A549 (cell line): ENCODE measurements around the gene NDUFS4. TPM values are rescaled to one million over a fixed set of nuclear protein-coding genes. Genes with fewer than 3 reads are reported as not detected.

ENCODE experiments used
- ATAC-seq, 2 experiments: fragments of 200-7000 bp in 1 of 2; fragments of >200 bp in 1 of 2; cut with Nextera tagmentation in 1 of 2; cut with Tn5 transposase in 1 of 2; 3 replicates each; pipeline versions ENCODE4 v1.8.0 to v1.9.1; 2018 to 2020; ENCODE audit warnings: mild to moderate bottlenecking in 1 of 2, moderate library complexity in 1 of 2
- CTCF ChIA-PET: fragments of 300-600 bp; sonication (Branson Sonifier 250); formaldehyde crosslinking; extraction: SDS; loops from one replicate; lab custom pipeline; 2021; ENCODE audit warnings: antibody characterized with exemption, inconsistent platforms; lab: Yijun Ruan, JAX
- POLR2A ChIA-PET: fragments of 350-600 bp; formaldehyde crosslinking; extraction: SDS; loops from one replicate; lab custom pipeline; 2021; ENCODE audit warnings: antibody characterized with exemption, inconsistent platforms; lab: Yijun Ruan, JAX
- DNase-seq, 2 experiments: peaks; one replicate each; pipeline versions ENCODE4 v3.0.0 to v3.0.0-alpha.2; 2011 to 2016; ENCODE audit warnings: low read depth in 1 of 2, low spot score in 1 of 2
- FAIRE-seq: peaks from 2 replicates; lab custom pipeline; 2011; peaks lifted over from hg19 to GRCh38; lab: Jason Lieb, UNC
- H3K27ac ChIP-seq, 2 experiments: fragments of >200 bp; sonication (Bioruptor Twin); formaldehyde crosslinking; 3 replicates each; pipeline ENCODE4 v1.5.1; 2016 to 2017
- H3K4me1 ChIP-seq: fragments of >200 bp; sonication (Bioruptor Twin); formaldehyde crosslinking; 3 replicates; pipeline ENCODE4 v1.6.1; 2016
- H3K4me2 ChIP-seq: fragments of >200 bp; sonication (Bioruptor Twin); formaldehyde crosslinking; 3 replicates; pipeline ENCODE4 v1.6.1; 2016
- H3K4me3 ChIP-seq: fragments of >200 bp; sonication (Bioruptor Twin); formaldehyde crosslinking; 3 replicates; pipeline ENCODE4 v1.5.1; 2016
- H3K9me3 ChIP-seq: fragments of >200 bp; sonication (Bioruptor Twin); formaldehyde crosslinking; 3 replicates; pipeline ENCODE4 v1.6.1; 2016
- CBX8 ChIP-seq: fragments of 200-600 bp; sonication (generic); IDR thresholded peaks from 2 replicates; pipeline ENCODE4 v1.6.1; 2016
- CEBPB ChIP-seq, 2 experiments: fragments of >200 bp in 1 of 2; sonication (Bioruptor Twin) in 1 of 2; formaldehyde crosslinking in 1 of 2; IDR thresholded peaks; 2 replicates each; pipeline ENCODE4 v1.6.1; 2012 to 2016
- CHD2 ChIP-seq: fragments of 150-350 bp; IDR thresholded peaks from 2 replicates; pipeline ENCODE4 v1.6.1; 2014; ENCODE audit warnings: low read length; ENCODE audit not compliant: partially characterized antibody
- EHMT2 ChIP-seq: fragments of 200-600 bp; sonication (generic); IDR thresholded peaks from 2 replicates; pipeline ENCODE4 v1.6.1; 2016; ENCODE audit warnings: antibody characterized with exemption, low read depth, mild to moderate bottlenecking, moderate library complexity
- FOSB ChIP-seq: fragments of 250-450 bp; sonication (Bioruptor Pico); IDR thresholded peaks from 2 replicates; pipeline ENCODE4 v1.5.0; 2020; ENCODE audit warnings: mild to moderate bottlenecking, moderate library complexity
- FOSL2 ChIP-seq, 2 experiments: fragments of 450-650 bp in 1 of 2; fragments of >200 bp in 1 of 2; sonication (Bioruptor Twin) in 1 of 2; formaldehyde crosslinking; IDR thresholded peaks; 2 replicates each; pipeline versions ENCODE4 v1.5.0 to v1.6.1; 2016 to 2020; ENCODE audit warnings: mild to moderate bottlenecking in 1 of 2, moderate library complexity in 1 of 2
- FOXS1 ChIP-seq: fragments of 250-450 bp; sonication (Bioruptor Pico); IDR thresholded peaks from 2 replicates; pipeline ENCODE4 v1.5.0; 2020; ENCODE audit warnings: mild to moderate bottlenecking, moderate library complexity
- GATA3 ChIP-seq: IDR thresholded peaks from 2 replicates; pipeline ENCODE4 v1.6.1; 2012; ENCODE audit warnings: borderline replicate concordance
- HEYL ChIP-seq: fragments of 250-450 bp; sonication (Bioruptor Pico); IDR thresholded peaks from 2 replicates; pipeline ENCODE4 v1.8.0; 2021; ENCODE audit warnings: mild to moderate bottlenecking, moderate library complexity
- HOXA7 ChIP-seq: fragments of 250-450 bp; sonication (Bioruptor Pico); IDR thresholded peaks from 2 replicates; pipeline ENCODE4 v1.5.0; 2020; ENCODE audit warnings: mild to moderate bottlenecking, moderate library complexity
- HOXB13 ChIP-seq: fragments of 250-450 bp; sonication (Bioruptor Pico); IDR thresholded peaks from 2 replicates; pipeline ENCODE4 v1.5.0; 2020; ENCODE audit warnings: low read depth, mild to moderate bottlenecking, moderate library complexity
- HOXB5 ChIP-seq: fragments of 250-450 bp; sonication (Bioruptor Pico); IDR thresholded peaks from 2 replicates; pipeline ENCODE4 v1.5.0; 2020; ENCODE audit warnings: mild to moderate bottlenecking, moderate library complexity
- JUN ChIP-seq, 2 experiments: fragments of >200 bp; sonication (Bioruptor Twin); formaldehyde crosslinking; IDR thresholded peaks; 2 replicates in 1 of 2; 3 replicates in 1 of 2; pipeline ENCODE4 v1.6.1; 2016 to 2017
- KDM1A ChIP-seq: fragments of 200-600 bp; sonication (generic); IDR thresholded peaks from 2 replicates; pipeline ENCODE4 v1.6.1; 2016; ENCODE audit warnings: low read depth, mild to moderate bottlenecking
- MAZ ChIP-seq: fragments of 150-350 bp; IDR thresholded peaks from 2 replicates; pipeline ENCODE4 v1.6.1; 2014; ENCODE audit warnings: antibody characterized with exemption, low read depth, low read length, borderline replicate concordance
- NFE2L2 ChIP-seq: fragments of 150-350 bp; conservative IDR thresholded peaks from 2 replicates; pipeline ENCODE4 v1.6.1; 2014; ENCODE audit warnings: low read length
- POLR2A ChIP-seq: IDR thresholded peaks from 2 replicates; pipeline ENCODE4 v1.6.1; 2012; ENCODE audit warnings: mild to moderate bottlenecking, low read length
- RARB ChIP-seq: fragments of 250-450 bp; sonication (Bioruptor Pico); IDR thresholded peaks from 2 replicates; pipeline ENCODE4 v1.8.0; 2021; ENCODE audit warnings: mild to moderate bottlenecking, moderate library complexity
- RCOR1 ChIP-seq: fragments of 150-350 bp; IDR thresholded peaks from 2 replicates; pipeline ENCODE4 v1.6.1; 2014; ENCODE audit warnings: antibody characterized with exemption, low read length, low read depth
- RNF2 ChIP-seq: fragments of 200-600 bp; sonication (generic); IDR thresholded peaks from 2 replicates; pipeline ENCODE4 v1.6.1; 2016; ENCODE audit warnings: low read depth, mild to moderate bottlenecking, antibody characterized with exemption, moderate library complexity, borderline replicate concordance
- SREBF2 ChIP-seq: fragments of 450-650 bp; IDR thresholded peaks from 2 replicates; pipeline ENCODE4 v1.6.1; 2014; ENCODE audit warnings: mild to moderate bottlenecking, moderate library complexity
- USF2 ChIP-seq: fragments of 450-650 bp; IDR thresholded peaks from 2 replicates; pipeline ENCODE4 v1.6.1; 2014; ENCODE audit warnings: antibody characterized with exemption
- ZC3H11A ChIP-seq: fragments of 450-650 bp; IDR thresholded peaks from 2 replicates; pipeline ENCODE4 v1.6.1; 2014; ENCODE audit warnings: antibody characterized with exemption, mild to moderate bottlenecking
- ZFP36 ChIP-seq: fragments of 450-650 bp; IDR thresholded peaks from 2 replicates; pipeline ENCODE4 v1.6.1; 2014; ENCODE audit warnings: borderline replicate concordance; ENCODE audit not compliant: partially characterized antibody
- WGBS: methylation state at CpG from one replicate; pipeline ENCODE4 v1.1.6; 2017; ENCODE audit errors: missing lambda C conversion rate; 5-methylcytosine and 5-hydroxymethylcytosine counted together
- polyA plus RNA-seq, 4 experiments: library from polyadenylated mRNA; depleted of rRNA in 3 of 4; stranded (reverse); fragments of >200 nt; fragmentation: RNase III in 1 of 4; extraction: RNeasy Plus Mini Kit Qiagen cat#74134 plus additional on column Dnase treatment in 1 of 4; gene quantifications; 2 replicates in 3 of 4; 3 replicates in 1 of 4; pipeline ENCODE4 v1.2.3, GENCODE V29; 2011 to 2017
- TF ChIP-seq, protein P1 (sequence below): fragments of 200-600 bp; sonication (generic); IDR thresholded peaks from 2 replicates; pipeline ENCODE4 v1.6.1; 2016; ENCODE audit warnings: antibody characterized with exemption, mild to moderate bottlenecking, moderate library complexity

Gene NDUFS4
- polyA plus RNA-seq, 2 of the 4 experiments (the other 2 are of a cell fraction): 163 to 260 TPM

DNA sequence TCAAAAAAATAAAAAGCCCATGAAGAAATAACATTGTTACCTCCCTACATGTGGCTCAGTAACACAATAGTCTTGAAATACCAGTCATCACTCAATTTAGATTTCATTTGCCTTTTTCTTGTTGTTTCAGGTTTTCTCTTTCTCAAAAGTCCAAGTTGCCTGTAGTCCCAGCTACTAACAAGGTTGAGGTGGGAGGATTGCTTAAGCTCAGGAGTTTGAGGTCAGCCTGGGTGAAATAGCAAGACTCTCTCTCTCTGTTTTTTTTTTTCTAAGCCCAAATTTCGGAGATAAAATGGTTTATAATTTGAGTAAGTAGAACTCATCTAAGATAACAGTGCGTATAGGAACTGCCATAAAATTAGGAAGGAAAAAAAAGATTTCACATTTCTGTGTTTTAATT lies 17.5 kb upstream of the NDUFS4 start (continued):
- TF ChIP-seq, protein P1, sequence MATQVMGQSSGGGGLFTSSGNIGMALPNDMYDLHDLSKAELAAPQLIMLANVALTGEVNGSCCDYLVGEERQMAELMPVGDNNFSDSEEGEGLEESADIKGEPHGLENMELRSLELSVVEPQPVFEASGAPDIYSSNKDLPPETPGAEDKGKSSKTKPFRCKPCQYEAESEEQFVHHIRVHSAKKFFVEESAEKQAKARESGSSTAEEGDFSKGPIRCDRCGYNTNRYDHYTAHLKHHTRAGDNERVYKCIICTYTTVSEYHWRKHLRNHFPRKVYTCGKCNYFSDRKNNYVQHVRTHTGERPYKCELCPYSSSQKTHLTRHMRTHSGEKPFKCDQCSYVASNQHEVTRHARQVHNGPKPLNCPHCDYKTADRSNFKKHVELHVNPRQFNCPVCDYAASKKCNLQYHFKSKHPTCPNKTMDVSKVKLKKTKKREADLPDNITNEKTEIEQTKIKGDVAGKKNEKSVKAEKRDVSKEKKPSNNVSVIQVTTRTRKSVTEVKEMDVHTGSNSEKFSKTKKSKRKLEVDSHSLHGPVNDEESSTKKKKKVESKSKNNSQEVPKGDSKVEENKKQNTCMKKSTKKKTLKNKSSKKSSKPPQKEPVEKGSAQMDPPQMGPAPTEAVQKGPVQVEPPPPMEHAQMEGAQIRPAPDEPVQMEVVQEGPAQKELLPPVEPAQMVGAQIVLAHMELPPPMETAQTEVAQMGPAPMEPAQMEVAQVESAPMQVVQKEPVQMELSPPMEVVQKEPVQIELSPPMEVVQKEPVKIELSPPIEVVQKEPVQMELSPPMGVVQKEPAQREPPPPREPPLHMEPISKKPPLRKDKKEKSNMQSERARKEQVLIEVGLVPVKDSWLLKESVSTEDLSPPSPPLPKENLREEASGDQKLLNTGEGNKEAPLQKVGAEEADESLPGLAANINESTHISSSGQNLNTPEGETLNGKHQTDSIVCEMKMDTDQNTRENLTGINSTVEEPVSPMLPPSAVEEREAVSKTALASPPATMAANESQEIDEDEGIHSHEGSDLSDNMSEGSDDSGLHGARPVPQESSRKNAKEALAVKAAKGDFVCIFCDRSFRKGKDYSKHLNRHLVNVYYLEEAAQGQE: no peak
- TF ChIP-seq FOSL2 (IDR thresholded peaks at IDR 0.05) (no peak), FOSL2 (CRISPR knock-in tag; IDR thresholded peaks at IDR 0.05) (no peak), POLR2A (no peak), MAZ (no peak), HOXB5 (CRISPR knock-in tag) (no peak), EHMT2 (no peak), KDM1A (no peak), ZFP36 (no peak), USF2 (no peak), CHD2 (no peak), FOXS1 (CRISPR knock-in tag) (no peak)
- TF ChIP-seq, all 56 proteins: peak for 0

- TF ChIP-seq FOSB (no peak), GATA3 (no peak), NFE2L2 (no peak), HOXB13 (no peak), HEYL (CRISPR knock-in tag) (no peak), CBX8 (no peak), RARB (CRISPR knock-in tag) (no peak), RCOR1 (no peak), EHMT2 (no peak), SREBF2 (no peak)
- TF ChIP-seq, all 56 proteins: peak for 0
- Histone ChIP-seq H3K4me2 (no peak overlapping the region), H3K4me3 (no peak overlapping the region), H3K9me3 (no peaks in the 10 kb centered on the region), H3K27ac (no peak overlapping the region), H3K4me1 (peaks cover under 1% of the 10 kb centered on the region; the same call in 1 of the 3 replicates)
- FAIRE-seq: no peak
- WGBS: 35% methylated on average over 2 of the region's 2 CpGs
- DNase-seq: no peak
- ChIA-PET CTCF (no interaction called here), POLR2A (no interaction called here)
- no peak for ATAC-seq
Observed at GRCh38 chr5:53543401-53543800, 17.0 kb upstream of the NDUFS4 start.

DNA sequence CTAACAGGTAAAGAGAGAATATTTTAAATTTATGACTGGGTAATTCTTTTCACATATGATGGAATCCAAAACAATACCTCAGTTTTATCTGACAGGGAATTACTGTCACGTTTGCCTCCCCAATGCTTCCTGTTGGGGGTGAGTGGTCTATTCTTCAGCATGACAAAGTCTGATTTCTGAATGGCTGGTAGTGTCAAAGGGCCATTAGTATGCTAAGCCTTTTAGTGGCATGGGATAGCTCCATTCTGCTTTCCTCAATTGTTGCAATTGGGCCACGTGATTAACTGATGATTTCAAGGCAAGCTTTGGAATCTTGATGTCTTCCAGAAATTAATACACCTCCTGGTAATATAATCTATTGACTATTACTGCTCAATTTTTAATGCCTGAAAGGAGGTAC lies 14.7 kb upstream of the NDUFS4 start:
- TF ChIP-seq ZC3H11A (no peak), RNF2 (no peak), CEBPB (IDR thresholded peaks at IDR 0.05) (no peak), KDM1A (no peak), JUN (IDR thresholded peaks at IDR 0.05) (no peak), EHMT2 (no peak), HOXA7 (CRISPR knock-in tag) (no peak)
- TF ChIP-seq, all 56 proteins: peak for 0
- no peaks in the 10 kb centered on the region for H3K9me3 ChIP-seq
- DNase-seq: no peak
- peaks cover 4% of the 10 kb centered on the region; the same call in 1 of the 3 replicates for H3K4me1 ChIP-seq
- H3K4me2 ChIP-seq: no peak overlapping the region
- ChIA-PET POLR2A (no interaction called here), CTCF (interaction anchor here (0.5 kb wide), 1 partner anchor 45 kb away, joined by 4 read pairs; no protein-coding TSS in a partner anchor)
- no peak overlapping the region for H3K27ac ChIP-seq
- 34% methylated on average over 2 of the region's 2 CpGs for WGBS
- H3K4me3 ChIP-seq: no peak overlapping the region
- no peak for ATAC-seq
- FAIRE-seq: peak; percentile 18
